Measurements from ENCODE around the gene MNT.

MNT gene

GRCh38 chr17:2363851-2364762, 36.8 kb downstream of the MNT start:
- H3K27me3 ChIP-seq (ENCODE audit: control insufficient read depth, insufficient read depth, low read length): no peaks in the 10 kb centered on the region
- no peaks in the 10 kb centered on the region for H3K4me1 ChIP-seq (ENCODE audit: control insufficient read depth, low read depth, low read length)
- no peaks in the 10 kb centered on the region for H3K9me3 ChIP-seq (ENCODE audit: control insufficient read depth, low read depth, low read length)
- peaks cover 3% of the 10 kb centered on the region for H3K36me3 ChIP-seq (ENCODE audit: control insufficient read depth, low read depth, low read length)
- no peak overlapping the region for H3K27ac ChIP-seq (ENCODE audit: low read length)
- H3K9ac ChIP-seq (ENCODE audit: low read length): no peak overlapping the region
- H3K4me3 ChIP-seq (ENCODE audit: low read length): no peak overlapping the region

- no peak overlapping the region for H3K27ac ChIP-seq (ENCODE audit: low read length)
Observed at GRCh38 chr17:2363318-2363717, 37.5 kb downstream of the MNT start.

GRCh38 chr17:2362881-2363280, 38.0 kb downstream of the MNT start:
- H3K27me3 ChIP-seq (ENCODE audit: control insufficient read depth, insufficient read depth, low read length): no peaks in the 10 kb centered on the region
- no peaks in the 10 kb centered on the region for H3K9me3 ChIP-seq (ENCODE audit: control insufficient read depth, low read depth, low read length)
- peaks cover 3% of the 10 kb centered on the region for H3K36me3 ChIP-seq (ENCODE audit: control insufficient read depth, low read depth, low read length)
- H3K9ac ChIP-seq (ENCODE audit: low read length): no peak overlapping the region
- no peaks in the 10 kb centered on the region for H3K4me1 ChIP-seq (ENCODE audit: control insufficient read depth, low read depth, low read length)
- no peak overlapping the region for H3K27ac ChIP-seq (ENCODE audit: low read length)
- no peak overlapping the region for H3K4me3 ChIP-seq (ENCODE audit: low read length)

More at GRCh38 chr17:2363318-2363717, 37.5 kb downstream of the MNT start:
- no peaks in the 10 kb centered on the region for H3K27me3 ChIP-seq (ENCODE audit: control insufficient read depth, insufficient read depth, low read length)
- H3K9me3 ChIP-seq (ENCODE audit: control insufficient read depth, low read depth, low read length): no peaks in the 10 kb centered on the region
- H3K9ac ChIP-seq (ENCODE audit: low read length): no peak overlapping the region
- no peak overlapping the region for H3K4me3 ChIP-seq (ENCODE audit: low read length)
- no peaks in the 10 kb centered on the region for H3K4me1 ChIP-seq (ENCODE audit: control insufficient read depth, low read depth, low read length)
- peaks cover 3% of the 10 kb centered on the region for H3K36me3 ChIP-seq (ENCODE audit: control insufficient read depth, low read depth, low read length)

- no peaks in the 10 kb centered on the region for H3K9me3 ChIP-seq (ENCODE audit: control insufficient read depth, low read depth, low read length)
- no peaks in the 10 kb centered on the region for H3K4me1 ChIP-seq (ENCODE audit: control insufficient read depth, low read depth, low read length)
- H3K4me3 ChIP-seq (ENCODE audit: low read length): no peak overlapping the region
- H3K36me3 ChIP-seq (ENCODE audit: control insufficient read depth, low read depth, low read length): peaks cover 3% of the 10 kb centered on the region
- H3K27me3 ChIP-seq (ENCODE audit: control insufficient read depth, insufficient read depth, low read length): no peaks in the 10 kb centered on the region
- H3K9ac ChIP-seq (ENCODE audit: low read length): no peak overlapping the region
- H3K27ac ChIP-seq (ENCODE audit: low read length): no peak overlapping the region
Observed at GRCh38 chr17:2362416-2362815, 38.4 kb downstream of the MNT start.

GRCh38 chr17:2362016-2362415, 38.8 kb downstream of the MNT start:
- Histone ChIP-seq H3K9ac (ENCODE audit: low read length) (no peak overlapping the region), H3K27ac (ENCODE audit: low read length) (no peak overlapping the region), H3K4me1 (ENCODE audit: control insufficient read depth, low read depth, low read length) (no peaks in the 10 kb centered on the region), H3K9me3 (ENCODE audit: control insufficient read depth, low read depth, low read length) (no peaks in the 10 kb centered on the region), H3K27me3 (ENCODE audit: control insufficient read depth, insufficient read depth, low read length) (no peaks in the 10 kb centered on the region), H3K4me3 (ENCODE audit: low read length) (no peak overlapping the region), H3K36me3 (ENCODE audit: control insufficient read depth, low read depth, low read length) (peaks cover 3% of the 10 kb centered on the region)

- no peaks in the 10 kb centered on the region for H3K27me3 ChIP-seq (ENCODE audit: control insufficient read depth, insufficient read depth, low read length)
- H3K4me1 ChIP-seq (ENCODE audit: control insufficient read depth, low read depth, low read length): no peaks in the 10 kb centered on the region
- no peaks in the 10 kb centered on the region for H3K9me3 ChIP-seq (ENCODE audit: control insufficient read depth, low read depth, low read length)
- no peak overlapping the region for H3K4me3 ChIP-seq (ENCODE audit: low read length)
- H3K36me3 ChIP-seq (ENCODE audit: control insufficient read depth, low read depth, low read length): peaks cover 3% of the 10 kb centered on the region
- H3K9ac ChIP-seq (ENCODE audit: low read length): no peak overlapping the region
- no peak overlapping the region for H3K27ac ChIP-seq (ENCODE audit: low read length)
Observed at GRCh38 chr17:2361010-2361760, 39.7 kb downstream of the MNT start.

- Histone ChIP-seq H3K4me3 (ENCODE audit: low read length) (no peak overlapping the region), H3K27me3 (ENCODE audit: control insufficient read depth, insufficient read depth, low read length) (no peaks in the 10 kb centered on the region), H3K36me3 (ENCODE audit: control insufficient read depth, low read depth, low read length) (no peaks in the 10 kb centered on the region), H3K4me1 (ENCODE audit: control insufficient read depth, low read depth, low read length) (no peaks in the 10 kb centered on the region), H3K9me3 (ENCODE audit: control insufficient read depth, low read depth, low read length) (no peaks in the 10 kb centered on the region), H3K9ac (ENCODE audit: low read length) (no peak overlapping the region), H3K27ac (ENCODE audit: low read length) (no peak overlapping the region)
Observed at GRCh38 chr17:2357931-2358434, 42.9 kb downstream of the MNT start.

- Histone ChIP-seq H3K27ac (ENCODE audit: low read length) (no peak overlapping the region), H3K27me3 (ENCODE audit: control insufficient read depth, insufficient read depth, low read length) (no peaks in the 10 kb centered on the region), H3K36me3 (ENCODE audit: control insufficient read depth, low read depth, low read length) (no peaks in the 10 kb centered on the region), H3K9me3 (ENCODE audit: control insufficient read depth, low read depth, low read length) (no peaks in the 10 kb centered on the region), H3K4me3 (ENCODE audit: low read length) (no peak overlapping the region), H3K4me1 (ENCODE audit: control insufficient read depth, low read depth, low read length) (no peaks in the 10 kb centered on the region), H3K9ac (ENCODE audit: low read length) (no peak overlapping the region)
Observed at GRCh38 chr17:2357237-2357636, 43.6 kb downstream of the MNT start.

GRCh38 chr17:2354311-2354710, 46.5 kb downstream of the MNT start:
- H3K4me1 ChIP-seq (ENCODE audit: control insufficient read depth, low read depth, low read length): no peaks in the 10 kb centered on the region
- no peaks in the 10 kb centered on the region for H3K9me3 ChIP-seq (ENCODE audit: control insufficient read depth, low read depth, low read length)
- H3K36me3 ChIP-seq (ENCODE audit: control insufficient read depth, low read depth, low read length): no peaks in the 10 kb centered on the region
- H3K27ac ChIP-seq (ENCODE audit: low read length): no peak overlapping the region
- H3K9ac ChIP-seq (ENCODE audit: low read length): no peak overlapping the region
- no peaks in the 10 kb centered on the region for H3K27me3 ChIP-seq (ENCODE audit: control insufficient read depth, insufficient read depth, low read length)
- H3K4me3 ChIP-seq (ENCODE audit: low read length): no peak overlapping the region

- H3K9ac ChIP-seq (ENCODE audit: low read length): no peak overlapping the region
- no peaks in the 10 kb centered on the region for H3K27me3 ChIP-seq (ENCODE audit: control insufficient read depth, insufficient read depth, low read length)
- H3K9me3 ChIP-seq (ENCODE audit: control insufficient read depth, low read depth, low read length): no peaks in the 10 kb centered on the region
- H3K27ac ChIP-seq (ENCODE audit: low read length): no peak overlapping the region
- H3K4me3 ChIP-seq (ENCODE audit: low read length): no peak overlapping the region
- no peaks in the 10 kb centered on the region for H3K36me3 ChIP-seq (ENCODE audit: control insufficient read depth, low read depth, low read length)
- H3K4me1 ChIP-seq (ENCODE audit: control insufficient read depth, low read depth, low read length): peaks cover 14% of the 10 kb centered on the region
Observed at GRCh38 chr17:2351269-2351668, 49.6 kb downstream of the MNT start.

GRCh38 chr17:2347805-2348685, 52.8 kb downstream of the MNT start:
- Histone ChIP-seq H3K4me3 (ENCODE audit: low read length) (peak overlapping the region; percentile 31), H3K4me1 (ENCODE audit: control insufficient read depth, low read depth, low read length) (peaks cover 21% of the 10 kb centered on the region), H3K27me3 (ENCODE audit: control insufficient read depth, insufficient read depth, low read length) (no peaks in the 10 kb centered on the region), H3K9me3 (ENCODE audit: control insufficient read depth, low read depth, low read length) (no peaks in the 10 kb centered on the region), H3K9ac (ENCODE audit: low read length) (peak overlapping the region; percentile 52), H3K27ac (ENCODE audit: low read length) (peak overlapping the region; percentile 44), H3K36me3 (ENCODE audit: control insufficient read depth, low read depth, low read length) (peaks cover 7% of the 10 kb centered on the region)
